Ishikawa (cell line): ENCODE results near the gene ENOX2.

ENCODE experiments used
- CEBPB ChIP-seq: IDR thresholded peaks from 2 replicates; pipeline ENCODE4 v1.6.1; 2012
- CREB1 ChIP-seq: IDR thresholded peaks from 2 replicates; pipeline ENCODE4 v1.6.1; 2012; ENCODE audit warnings: low read depth
- EGR1 ChIP-seq: IDR thresholded peaks from 2 replicates; pipeline ENCODE4 v1.6.1; 2012
- EP300 ChIP-seq: IDR thresholded peaks from 2 replicates; pipeline ENCODE4 v1.6.1; 2012; ENCODE audit warnings: borderline replicate concordance
- FOXM1 ChIP-seq: IDR thresholded peaks from 2 replicates; pipeline ENCODE4 v1.6.1; 2012; ENCODE audit warnings: low read depth, borderline replicate concordance
- NFIC ChIP-seq: IDR thresholded peaks from 2 replicates; pipeline ENCODE4 v1.6.1; 2012
- RAD21 ChIP-seq: IDR thresholded peaks from 2 replicates; pipeline ENCODE4 v1.6.1; 2012; ENCODE audit warnings: low read depth
- TAF1 ChIP-seq: IDR thresholded peaks from 2 replicates; pipeline ENCODE4 v1.6.1; 2012; ENCODE audit warnings: low read depth, mild to moderate bottlenecking
- TCF12 ChIP-seq: IDR thresholded peaks from 2 replicates; pipeline ENCODE4 v1.6.1; 2012; ENCODE audit warnings: low read depth
- TEAD4 ChIP-seq: IDR thresholded peaks from 2 replicates; pipeline ENCODE4 v1.6.1; 2012
- YY1 ChIP-seq: IDR thresholded peaks from 2 replicates; pipeline ENCODE4 v1.6.1; 2012; ENCODE audit warnings: low read depth
- ZBTB7A ChIP-seq: IDR thresholded peaks from 2 replicates; pipeline ENCODE4 v1.6.1; 2012; ENCODE audit warnings: low read depth
- TF ChIP-seq, protein P1 (sequence below): IDR thresholded peaks from 2 replicates; pipeline ENCODE4 v1.6.1; 2012; ENCODE audit warnings: low read depth, mild to moderate bottlenecking
- TF ChIP-seq, protein P2 (sequence below): IDR thresholded peaks from 2 replicates; pipeline ENCODE4 v1.6.1; 2012
- TF ChIP-seq, protein P3 (sequence below): IDR thresholded peaks from 2 replicates; pipeline ENCODE4 v1.6.1; 2012

The ENOX2 gene

DNA sequence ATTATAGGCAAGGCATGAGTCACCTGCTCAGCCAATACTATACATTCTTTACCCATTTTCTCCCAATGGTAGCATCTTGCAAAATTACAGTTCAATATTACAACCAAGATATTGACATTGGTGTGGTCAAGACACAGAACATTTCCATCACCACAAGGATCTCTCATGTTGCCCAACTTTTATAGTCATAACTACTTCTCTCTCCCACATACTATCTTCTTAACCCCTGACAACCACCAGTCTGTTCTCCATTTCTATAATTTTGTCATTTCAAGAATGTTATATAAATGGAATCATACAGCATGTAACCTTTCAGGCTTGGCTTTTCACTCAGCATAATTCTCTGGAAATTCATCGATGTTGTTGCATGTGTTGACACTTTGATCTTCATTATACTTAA, 144.9 kb downstream of the ENOX2 start:
- TF ChIP-seq YY1 (no peak), ZBTB7A (no peak), NFIC (no peak), RAD21 (no peak), CEBPB (no peak), TEAD4 (no peak), EP300 (no peak), TAF1 (no peak), TCF12 (no peak), FOXM1 (no peak), EGR1 (no peak)
- TF ChIP-seq, protein P1, sequence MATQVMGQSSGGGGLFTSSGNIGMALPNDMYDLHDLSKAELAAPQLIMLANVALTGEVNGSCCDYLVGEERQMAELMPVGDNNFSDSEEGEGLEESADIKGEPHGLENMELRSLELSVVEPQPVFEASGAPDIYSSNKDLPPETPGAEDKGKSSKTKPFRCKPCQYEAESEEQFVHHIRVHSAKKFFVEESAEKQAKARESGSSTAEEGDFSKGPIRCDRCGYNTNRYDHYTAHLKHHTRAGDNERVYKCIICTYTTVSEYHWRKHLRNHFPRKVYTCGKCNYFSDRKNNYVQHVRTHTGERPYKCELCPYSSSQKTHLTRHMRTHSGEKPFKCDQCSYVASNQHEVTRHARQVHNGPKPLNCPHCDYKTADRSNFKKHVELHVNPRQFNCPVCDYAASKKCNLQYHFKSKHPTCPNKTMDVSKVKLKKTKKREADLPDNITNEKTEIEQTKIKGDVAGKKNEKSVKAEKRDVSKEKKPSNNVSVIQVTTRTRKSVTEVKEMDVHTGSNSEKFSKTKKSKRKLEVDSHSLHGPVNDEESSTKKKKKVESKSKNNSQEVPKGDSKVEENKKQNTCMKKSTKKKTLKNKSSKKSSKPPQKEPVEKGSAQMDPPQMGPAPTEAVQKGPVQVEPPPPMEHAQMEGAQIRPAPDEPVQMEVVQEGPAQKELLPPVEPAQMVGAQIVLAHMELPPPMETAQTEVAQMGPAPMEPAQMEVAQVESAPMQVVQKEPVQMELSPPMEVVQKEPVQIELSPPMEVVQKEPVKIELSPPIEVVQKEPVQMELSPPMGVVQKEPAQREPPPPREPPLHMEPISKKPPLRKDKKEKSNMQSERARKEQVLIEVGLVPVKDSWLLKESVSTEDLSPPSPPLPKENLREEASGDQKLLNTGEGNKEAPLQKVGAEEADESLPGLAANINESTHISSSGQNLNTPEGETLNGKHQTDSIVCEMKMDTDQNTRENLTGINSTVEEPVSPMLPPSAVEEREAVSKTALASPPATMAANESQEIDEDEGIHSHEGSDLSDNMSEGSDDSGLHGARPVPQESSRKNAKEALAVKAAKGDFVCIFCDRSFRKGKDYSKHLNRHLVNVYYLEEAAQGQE: no peak
- TF ChIP-seq, protein P2, sequence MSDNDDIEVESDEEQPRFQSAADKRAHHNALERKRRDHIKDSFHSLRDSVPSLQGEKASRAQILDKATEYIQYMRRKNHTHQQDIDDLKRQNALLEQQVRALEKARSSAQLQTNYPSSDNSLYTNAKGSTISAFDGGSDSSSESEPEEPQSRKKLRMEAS: no peak
- TF ChIP-seq, protein P3, sequence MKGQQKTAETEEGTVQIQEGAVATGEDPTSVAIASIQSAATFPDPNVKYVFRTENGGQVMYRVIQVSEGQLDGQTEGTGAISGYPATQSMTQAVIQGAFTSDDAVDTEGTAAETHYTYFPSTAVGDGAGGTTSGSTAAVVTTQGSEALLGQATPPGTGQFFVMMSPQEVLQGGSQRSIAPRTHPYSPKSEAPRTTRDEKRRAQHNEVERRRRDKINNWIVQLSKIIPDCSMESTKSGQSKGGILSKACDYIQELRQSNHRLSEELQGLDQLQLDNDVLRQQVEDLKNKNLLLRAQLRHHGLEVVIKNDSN: no peak

DNA sequence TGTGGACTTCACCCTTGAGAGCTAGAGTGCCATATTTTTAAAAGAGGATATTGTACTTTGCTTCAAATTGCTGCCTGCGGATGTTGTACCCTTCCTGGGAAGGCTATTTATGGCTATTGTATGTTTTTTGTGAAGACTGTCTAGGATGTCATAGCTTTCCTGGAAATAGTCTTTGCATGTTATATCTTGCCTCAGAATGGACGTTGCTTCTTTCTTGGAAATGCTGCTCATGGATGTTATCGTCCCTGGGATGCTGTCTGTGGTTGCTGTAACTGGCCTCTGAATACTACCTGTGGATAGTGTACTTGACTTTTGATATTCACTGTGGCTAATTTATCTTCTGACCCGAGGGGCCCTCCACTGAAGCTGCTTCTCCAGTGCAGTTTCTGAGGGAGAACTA, 146.8 kb downstream of the ENOX2 start:
- TF ChIP-seq ZBTB7A: no peak
- TF ChIP-seq CREB1: no peak
- TF ChIP-seq CEBPB: no peak
- TF ChIP-seq, protein P2: no peak
- no peak for TF ChIP-seq NFIC
- no peak for TF ChIP-seq TCF12
- TF ChIP-seq EP300: no peak
- no peak for TF ChIP-seq TAF1
- TF ChIP-seq TEAD4: no peak
- TF ChIP-seq FOXM1: no peak
- no peak for TF ChIP-seq RAD21
- TF ChIP-seq, protein P1: no peak
- no peak for TF ChIP-seq EGR1
- TF ChIP-seq, protein P3: no peak
- TF ChIP-seq YY1: no peak

DNA sequence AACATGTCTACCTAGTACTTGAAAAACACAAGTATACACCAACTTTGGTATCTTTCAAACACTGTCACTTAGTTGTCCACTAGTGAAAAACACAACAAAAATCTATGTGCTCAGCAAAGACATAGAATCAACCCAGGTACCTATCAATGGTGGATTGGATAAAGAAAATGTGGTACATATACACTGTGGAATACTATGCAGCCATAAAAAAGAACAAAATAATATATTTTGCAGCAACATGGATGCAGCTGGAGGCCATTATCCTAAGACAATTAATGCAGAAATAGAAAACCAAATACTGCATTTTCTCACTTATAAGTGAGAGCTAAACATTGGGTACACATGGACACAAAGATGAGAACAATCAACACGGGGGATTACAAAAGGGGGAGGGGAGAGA, 148.7 kb downstream of the ENOX2 start:
- TF ChIP-seq NFIC: no peak
- TF ChIP-seq FOXM1: no peak
- no peak for TF ChIP-seq TAF1
- no peak for TF ChIP-seq EGR1
- no peak for TF ChIP-seq ZBTB7A
- TF ChIP-seq, protein P2: no peak
- TF ChIP-seq, protein P1: no peak
- TF ChIP-seq TCF12: no peak
- TF ChIP-seq CREB1: no peak
- TF ChIP-seq, protein P3: no peak
- TF ChIP-seq YY1: no peak
- TF ChIP-seq CEBPB: no peak
- no peak for TF ChIP-seq TEAD4
- TF ChIP-seq RAD21: no peak
- no peak for TF ChIP-seq EP300

DNA sequence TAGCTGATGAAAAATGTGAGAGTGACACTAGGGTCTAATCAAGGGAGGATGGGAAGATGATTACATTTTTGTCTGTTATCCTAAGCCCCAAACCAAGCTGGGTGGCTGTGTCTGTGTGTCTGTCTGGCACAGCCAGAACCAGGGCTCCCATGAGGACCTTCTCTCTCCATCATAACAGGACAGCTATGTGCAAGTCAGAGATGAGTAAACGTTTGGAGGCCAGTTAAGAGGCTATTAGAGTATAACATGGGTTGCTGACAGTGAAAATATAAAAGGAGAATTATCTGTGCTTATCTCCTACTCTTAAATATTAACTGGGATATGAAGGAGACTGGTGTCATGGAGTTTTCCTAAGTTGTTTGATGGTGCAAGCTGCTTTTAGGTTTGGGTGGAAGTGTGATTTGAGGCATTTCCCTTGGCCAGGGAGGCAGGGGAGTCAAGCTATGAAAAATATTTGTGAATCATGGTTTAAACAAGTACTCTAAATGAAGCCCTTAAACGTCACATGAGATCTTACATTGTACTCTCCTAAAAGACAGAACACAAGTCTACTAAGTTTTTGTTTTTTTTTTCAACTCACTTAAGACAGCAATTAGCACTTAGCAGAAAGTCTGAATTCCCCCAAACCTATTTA, 156.2 kb downstream of the ENOX2 start:
- TF ChIP-seq TAF1 (no peak), RAD21 (no peak), TEAD4 (no peak), EGR1 (no peak)
- TF ChIP-seq, protein P2: no peak
